ENCODE results near the gene EYA3. TPM values are rescaled to one million over a fixed set of nuclear protein-coding genes. Genes with fewer than 3 reads are reported as not detected.

Gene EYA3
- total RNA-seq, 2 donors from 2014 or later: 27.0 to 28.9 TPM

DNA sequence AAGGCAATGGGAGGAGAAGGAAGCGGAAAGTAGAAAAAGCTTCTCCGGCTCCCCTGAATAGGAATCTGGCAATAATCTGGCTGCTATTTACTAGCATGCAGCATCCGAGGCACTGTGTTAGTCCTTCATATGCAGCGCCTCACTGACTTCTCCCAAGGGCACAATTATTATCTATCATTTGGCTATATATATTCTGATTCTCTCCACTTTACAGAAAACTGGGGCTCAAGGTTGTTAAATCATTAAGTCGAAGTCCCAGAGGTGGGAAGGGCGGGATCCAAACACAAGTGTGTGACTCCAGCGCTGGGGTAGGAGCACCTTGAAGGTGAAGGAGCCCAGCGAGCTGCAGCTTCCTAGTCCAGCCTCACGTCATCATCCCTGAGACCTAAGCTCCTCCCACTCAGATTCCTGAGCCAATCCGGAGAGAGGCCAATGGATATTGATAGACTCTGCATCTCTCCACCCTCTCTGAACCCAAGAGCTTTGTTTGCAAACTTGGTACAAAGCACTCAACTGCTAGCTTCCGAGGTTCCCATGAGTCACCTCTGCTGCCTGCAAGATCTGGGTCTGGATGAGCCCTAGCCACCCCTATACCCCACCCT is 16.6 kb upstream of the EYA3 start:
- no peak overlapping the region for H3K27ac Mint-ChIP-seq
- ATAC-seq (replicated peaks in 1 of 2) (no peak), DNase-seq (no peak)
- H3K9me3 Mint-ChIP-seq: no peaks in the 10 kb centered on the region
- no peaks in the 10 kb centered on the region for H3K36me3 Mint-ChIP-seq (ENCODE audit: insufficient read depth in 2 of 2)
- no peaks in the 10 kb centered on the region for H3K4me1 Mint-ChIP-seq (ENCODE audit: low read depth)
- peaks cover 19% of the 10 kb centered on the region for H3K27me3 Mint-ChIP-seq (ENCODE audit: low read depth)
- H3K4me3 Mint-ChIP-seq: no peak overlapping the region

DNA sequence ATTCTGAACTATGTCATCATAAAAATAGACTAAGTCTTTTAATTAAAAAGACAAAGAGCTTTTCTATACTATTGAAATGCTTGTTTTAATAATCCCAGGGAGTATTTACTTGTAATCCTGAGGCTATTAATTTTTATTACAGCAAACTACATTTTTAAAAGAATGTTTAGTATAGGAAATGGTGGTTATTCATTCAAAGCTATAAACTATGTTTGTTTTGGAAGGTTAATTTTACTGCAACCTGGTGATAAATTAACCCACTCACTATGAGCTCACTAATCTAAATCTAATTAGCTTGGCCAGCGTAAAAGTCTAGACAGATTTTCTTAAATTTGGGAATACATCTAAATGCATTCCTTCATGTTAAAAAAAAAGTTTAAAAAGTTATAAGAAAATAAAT is 13.8 kb upstream of the EYA3 start:
- DNase-seq (no peak), ATAC-seq (replicated peaks in 1 of 2) (no peak)
- H3K9me3 Mint-ChIP-seq: no peaks in the 10 kb centered on the region
- H3K27ac Mint-ChIP-seq: no peak overlapping the region
- H3K27me3 Mint-ChIP-seq (ENCODE audit: low read depth): peaks cover 10% of the 10 kb centered on the region
- H3K4me1 Mint-ChIP-seq (ENCODE audit: low read depth): no peaks in the 10 kb centered on the region
- no peaks in the 10 kb centered on the region for H3K36me3 Mint-ChIP-seq (ENCODE audit: insufficient read depth in 2 of 2)
- H3K4me3 Mint-ChIP-seq: no peak overlapping the region

DNA sequence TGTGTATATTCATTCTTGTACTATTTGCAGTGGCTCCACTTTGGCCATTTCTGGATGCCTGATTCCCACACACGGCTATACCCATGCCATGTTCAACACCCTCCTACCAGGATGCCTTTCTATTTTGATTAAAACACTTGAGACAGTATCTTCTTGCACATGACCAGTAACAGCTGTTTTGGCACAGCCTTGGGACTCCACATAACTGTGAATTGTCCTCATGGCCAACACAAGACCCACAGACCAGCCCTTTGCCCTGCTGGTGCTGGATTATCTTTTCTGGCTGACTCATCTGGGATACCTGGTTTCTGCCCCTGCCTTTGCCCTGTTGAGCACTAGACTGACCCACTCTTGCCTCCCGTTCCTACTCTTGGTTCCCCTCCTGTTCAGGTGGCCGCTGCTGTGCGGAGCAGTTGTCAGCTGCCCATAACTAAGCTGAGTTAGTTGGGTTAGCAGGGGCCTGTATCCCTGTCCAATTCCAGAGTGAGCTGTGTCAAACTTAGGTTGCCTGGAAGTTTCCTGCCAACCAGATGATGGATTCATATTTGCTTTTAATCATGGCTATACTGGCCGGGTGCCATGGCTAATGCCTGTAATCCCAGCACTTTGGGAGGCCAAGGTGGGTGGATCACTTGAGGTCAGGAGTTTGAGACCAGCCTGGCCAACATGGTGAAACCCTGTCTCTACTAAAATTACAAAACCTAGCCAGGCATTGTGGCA is 10.8 kb upstream of the EYA3 start:
- Mint-ChIP-seq H3K4me1 (ENCODE audit: low read depth) (no peaks in the 10 kb centered on the region), H3K36me3 (ENCODE audit: insufficient read depth in 2 of 2) (no peaks in the 10 kb centered on the region), H3K9me3 (no peaks in the 10 kb centered on the region), H3K4me3 (no peak overlapping the region), H3K27ac (no peak overlapping the region), H3K27me3 (ENCODE audit: low read depth) (peaks cover 20% of the 10 kb centered on the region)
- ATAC-seq (replicated peaks in 1 of 2) (no peak), DNase-seq (no peak)

DNA sequence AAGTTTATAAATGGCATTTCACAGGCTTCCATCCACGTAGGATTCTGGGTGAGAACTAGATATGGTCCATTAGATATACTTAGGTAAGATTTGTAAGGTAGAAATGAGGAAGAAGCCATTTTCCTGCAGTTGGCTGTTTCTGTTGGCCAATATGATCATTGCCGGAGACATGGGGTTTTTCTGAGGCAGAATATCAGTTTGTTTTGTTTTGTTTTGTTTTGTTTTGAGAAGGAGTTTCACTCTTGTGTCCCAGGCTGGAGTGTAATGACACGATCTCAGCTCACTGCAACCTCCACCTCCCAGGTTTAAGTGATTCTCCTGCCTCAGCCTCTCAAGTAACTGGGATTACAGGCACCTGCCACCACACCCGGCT is 8.7 kb upstream of the EYA3 start:
- no peaks in the 10 kb centered on the region for H3K4me1 Mint-ChIP-seq (ENCODE audit: low read depth)
- peaks cover 35% of the 10 kb centered on the region for H3K27me3 Mint-ChIP-seq (ENCODE audit: low read depth)
- H3K27ac Mint-ChIP-seq: no peak overlapping the region
- H3K9me3 Mint-ChIP-seq: no peaks in the 10 kb centered on the region
- ATAC-seq (replicated peaks in 1 of 2) (no peak), DNase-seq (no peak)
- H3K4me3 Mint-ChIP-seq: no peak overlapping the region
- no peaks in the 10 kb centered on the region for H3K36me3 Mint-ChIP-seq (ENCODE audit: insufficient read depth in 2 of 2)

DNA sequence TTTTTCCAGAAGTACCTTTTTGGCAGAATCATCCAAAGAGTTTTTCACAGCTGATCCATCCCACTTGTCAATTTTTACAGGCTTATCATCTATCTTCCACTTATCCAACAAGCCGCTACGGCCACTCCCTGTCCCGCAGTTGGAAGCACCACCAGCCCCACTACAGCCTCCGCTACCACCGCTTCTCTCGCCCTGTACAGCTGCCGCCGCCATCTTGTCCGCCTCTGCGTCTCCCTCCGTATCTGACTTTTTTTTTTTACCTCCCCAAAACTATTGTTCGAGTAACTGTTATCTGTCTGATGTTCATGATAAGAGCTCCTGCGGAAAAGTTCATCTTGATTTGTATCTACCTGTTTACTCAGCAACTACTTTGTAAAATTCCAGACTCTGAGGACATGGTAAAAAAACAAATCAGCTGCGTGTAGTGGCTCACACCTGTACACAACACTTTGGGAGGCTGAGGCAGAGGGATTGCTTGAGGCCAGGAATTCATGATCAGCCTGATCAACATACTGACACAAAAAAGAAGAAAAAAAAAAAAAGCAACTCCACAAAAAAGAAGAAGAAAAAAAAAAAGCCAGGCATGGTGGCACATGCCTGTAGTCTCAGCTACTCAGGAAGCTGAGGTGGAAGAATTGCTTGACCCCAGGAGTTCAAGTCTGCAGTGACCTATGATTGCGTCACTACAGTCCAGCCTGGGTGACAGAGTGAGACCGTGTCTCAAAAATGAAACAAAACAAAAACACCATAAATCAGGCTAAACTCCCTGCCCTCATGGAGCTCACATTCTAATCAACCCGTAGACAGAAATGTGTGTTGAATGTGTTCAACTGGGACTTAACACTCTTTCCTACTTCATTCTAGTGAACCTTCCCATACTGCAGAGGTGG is 8.0 kb upstream of the EYA3 start:
- H3K27me3 Mint-ChIP-seq (ENCODE audit: low read depth): peaks cover 35% of the 10 kb centered on the region
- no peaks in the 10 kb centered on the region for H3K9me3 Mint-ChIP-seq
- no peak for DNase-seq
- H3K36me3 Mint-ChIP-seq (ENCODE audit: insufficient read depth in 2 of 2): no peaks in the 10 kb centered on the region
- H3K27ac Mint-ChIP-seq: no peak overlapping the region
- H3K4me3 Mint-ChIP-seq: peak overlapping the region in 1 of 2 donors; percentile 47
- ATAC-seq (replicated peaks in 1 of 2): no peak
- H3K4me1 Mint-ChIP-seq (ENCODE audit: low read depth): no peaks in the 10 kb centered on the region

DNA sequence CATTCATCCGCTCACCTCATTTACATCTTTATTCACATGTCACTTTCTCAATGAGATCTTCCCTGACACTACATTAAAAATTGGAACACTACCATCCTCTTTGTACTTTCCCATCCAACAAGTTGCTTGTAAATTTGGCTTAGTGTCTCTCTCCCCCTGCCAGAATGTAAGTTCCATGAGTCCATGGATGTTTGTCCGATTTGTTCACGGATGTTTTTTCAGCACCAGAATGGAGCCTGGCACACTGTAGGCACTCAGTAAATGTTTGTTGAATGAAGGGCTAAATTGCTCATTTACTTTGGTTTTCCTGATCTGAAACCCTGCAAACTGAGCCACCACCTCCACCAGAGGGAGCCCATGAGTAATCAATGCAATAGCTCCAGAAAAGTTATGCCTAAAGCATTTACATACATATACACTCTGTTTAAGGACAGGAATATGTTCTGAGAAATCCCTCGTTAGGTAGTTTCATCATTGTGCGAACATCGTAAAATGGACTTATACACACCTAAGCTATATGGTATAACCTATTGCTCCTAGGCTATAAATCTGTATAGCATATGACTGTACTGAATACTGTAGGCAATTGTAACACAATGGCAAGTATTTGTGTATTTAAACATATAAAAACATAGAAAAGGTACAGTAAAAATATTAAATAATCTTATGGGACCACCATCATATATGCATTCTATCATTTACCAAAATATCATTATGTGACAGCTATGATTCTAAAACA is 2.8 kb upstream of the EYA3 start:
- peak; percentile 75 to 86 for DNase-seq
- Mint-ChIP-seq H3K36me3 (ENCODE audit: insufficient read depth in 2 of 2) (peaks cover 1 to 4% of the 10 kb centered on the region in 2 donors), H3K9me3 (no peaks in the 10 kb centered on the region), H3K4me3 (peak overlapping the region in 1 of 2 donors; percentile 61), H3K27ac (no peak overlapping the region), H3K4me1 (ENCODE audit: low read depth) (peaks cover 29% of the 10 kb centered on the region), H3K27me3 (ENCODE audit: low read depth) (peaks cover 28% of the 10 kb centered on the region)
- ATAC-seq (replicated peaks in 1 of 2): no peak

DNA sequence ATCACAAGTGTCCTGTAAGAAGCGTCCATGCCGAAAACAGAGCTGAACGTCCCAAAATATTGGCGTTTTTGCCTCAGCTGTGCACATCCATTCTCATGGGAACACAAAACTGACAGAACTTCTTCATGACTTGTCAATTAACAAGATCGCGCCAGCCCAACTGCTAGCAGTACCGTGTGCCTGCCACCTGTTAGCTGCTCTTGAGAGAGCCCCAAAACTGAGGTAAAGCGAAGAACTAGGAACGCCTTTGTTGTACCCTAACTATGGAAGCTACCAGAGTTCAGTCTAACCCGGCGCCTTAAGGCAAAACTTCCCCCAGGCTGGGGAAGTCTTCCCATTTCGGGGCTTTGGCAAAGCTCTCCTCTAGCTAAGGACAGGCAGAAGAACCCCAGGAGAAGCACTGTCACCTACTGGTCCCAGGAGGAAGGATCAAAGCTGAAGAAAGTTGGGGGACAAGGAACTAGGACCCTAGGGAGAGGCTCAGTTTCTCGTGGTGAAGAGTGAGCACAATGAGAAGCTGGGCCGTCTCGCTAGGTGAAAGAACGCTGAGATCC is 719 bp downstream of the EYA3 start:
- Mint-ChIP-seq H3K9me3 (no peaks in the 10 kb centered on the region), H3K4me3 (peak overlapping the region; percentile 94 to 100), H3K4me1 (ENCODE audit: low read depth) (peaks cover 40% of the 10 kb centered on the region), H3K27me3 (ENCODE audit: low read depth) (peaks cover 3% of the 10 kb centered on the region), H3K27ac (peak overlapping the region; percentile 89), H3K36me3 (ENCODE audit: insufficient read depth in 2 of 2) (peaks cover 1 to 4% of the 10 kb centered on the region in 2 donors)
- ATAC-seq (replicated peaks in 1 of 2) (peak in 1 of 2 donors; percentile 13), DNase-seq (peak; percentile 29 to 33)

DNA sequence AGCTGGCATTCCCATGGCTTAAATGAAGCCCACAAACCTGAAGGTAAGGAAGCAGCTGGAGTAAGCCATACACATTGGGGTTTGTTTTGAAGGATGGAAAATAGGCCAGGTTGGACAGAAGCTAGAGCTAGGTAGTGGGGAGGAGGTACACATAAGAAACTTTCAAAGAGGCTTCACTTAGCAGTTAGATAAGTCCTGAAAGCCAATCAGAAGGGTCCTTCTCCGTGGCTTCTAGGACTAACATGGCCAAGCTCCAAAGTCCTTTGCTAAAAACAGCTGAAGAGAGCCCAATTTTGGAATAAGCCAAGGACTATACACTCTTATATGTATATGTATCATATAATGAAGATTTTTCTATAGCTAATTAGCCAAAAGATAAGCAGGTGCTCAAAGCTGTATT is 1.8 kb downstream of the EYA3 start:
- DNase-seq: no peak
- Mint-ChIP-seq H3K27ac (peak overlapping the region; percentile 89), H3K36me3 (ENCODE audit: insufficient read depth in 2 of 2) (peaks cover 1 to 4% of the 10 kb centered on the region in 2 donors), H3K4me1 (ENCODE audit: low read depth) (peaks cover 40% of the 10 kb centered on the region), H3K9me3 (no peaks in the 10 kb centered on the region), H3K27me3 (ENCODE audit: low read depth) (no peaks in the 10 kb centered on the region), H3K4me3 (peak overlapping the region in 1 of 2 donors; percentile 94)
- no peak for ATAC-seq (replicated peaks in 1 of 2)

DNA sequence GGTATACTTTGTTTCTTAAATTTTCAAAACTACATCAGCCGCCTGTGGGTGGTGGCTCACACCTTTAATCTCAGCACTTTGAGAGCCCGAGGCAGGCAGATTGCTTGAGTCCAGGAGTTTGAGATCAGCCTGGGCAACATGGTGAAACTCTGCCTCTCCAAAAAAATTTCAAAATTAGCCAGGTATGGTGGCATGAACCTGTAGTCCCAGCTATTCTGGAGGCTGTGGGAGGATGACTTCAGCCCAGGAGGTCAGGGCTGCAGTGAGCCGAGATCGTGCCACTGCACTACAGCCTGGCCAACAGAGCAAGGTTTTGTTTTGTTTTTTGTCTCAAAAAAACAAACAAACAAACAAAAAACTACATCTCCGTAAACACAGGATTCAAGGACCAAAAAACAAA is 3.3 kb downstream of the EYA3 start:
- H3K27ac Mint-ChIP-seq: no peak overlapping the region

DNA sequence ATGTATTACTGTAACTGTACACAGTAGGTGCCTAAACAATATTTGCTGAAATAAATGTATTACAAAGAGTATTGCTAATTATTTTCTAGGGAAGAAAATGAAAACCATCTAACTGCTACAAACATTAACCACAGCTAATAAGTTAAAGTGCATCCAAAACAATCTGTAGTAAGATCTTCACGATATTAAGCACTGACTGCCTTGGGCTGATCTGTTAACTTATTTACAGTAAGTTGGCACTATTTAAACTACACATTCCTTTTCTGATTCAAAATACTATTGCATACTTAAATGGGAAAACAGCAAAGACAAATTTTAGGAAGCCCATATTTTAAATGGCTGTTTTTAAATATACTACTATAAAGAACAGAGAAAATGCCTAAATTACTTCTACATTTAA is 4.5 kb downstream of the EYA3 start:
- H3K27me3 Mint-ChIP-seq (ENCODE audit: low read depth): no peaks in the 10 kb centered on the region
- peaks cover 32% of the 10 kb centered on the region for H3K4me1 Mint-ChIP-seq (ENCODE audit: low read depth)
- DNase-seq (no peak), ATAC-seq (replicated peaks in 1 of 2) (no peak)
- no peak overlapping the region for H3K27ac Mint-ChIP-seq
- no peak overlapping the region for H3K4me3 Mint-ChIP-seq
- no peaks in the 10 kb centered on the region for H3K9me3 Mint-ChIP-seq
- peaks cover 1 to 4% of the 10 kb centered on the region in 2 donors for H3K36me3 Mint-ChIP-seq (ENCODE audit: insufficient read depth in 2 of 2)

More for the DNA sequence above, 3.3 kb downstream of the EYA3 start:
- peaks cover 33% of the 10 kb centered on the region for H3K4me1 Mint-ChIP-seq (ENCODE audit: low read depth)
- no peaks in the 10 kb centered on the region for H3K27me3 Mint-ChIP-seq (ENCODE audit: low read depth)
- ATAC-seq (replicated peaks in 1 of 2) (no peak), DNase-seq (no peak)
- H3K4me3 Mint-ChIP-seq: no peak overlapping the region
- peaks cover 1 to 4% of the 10 kb centered on the region in 2 donors for H3K36me3 Mint-ChIP-seq (ENCODE audit: insufficient read depth in 2 of 2)
- no peaks in the 10 kb centered on the region for H3K9me3 Mint-ChIP-seq

DNA sequence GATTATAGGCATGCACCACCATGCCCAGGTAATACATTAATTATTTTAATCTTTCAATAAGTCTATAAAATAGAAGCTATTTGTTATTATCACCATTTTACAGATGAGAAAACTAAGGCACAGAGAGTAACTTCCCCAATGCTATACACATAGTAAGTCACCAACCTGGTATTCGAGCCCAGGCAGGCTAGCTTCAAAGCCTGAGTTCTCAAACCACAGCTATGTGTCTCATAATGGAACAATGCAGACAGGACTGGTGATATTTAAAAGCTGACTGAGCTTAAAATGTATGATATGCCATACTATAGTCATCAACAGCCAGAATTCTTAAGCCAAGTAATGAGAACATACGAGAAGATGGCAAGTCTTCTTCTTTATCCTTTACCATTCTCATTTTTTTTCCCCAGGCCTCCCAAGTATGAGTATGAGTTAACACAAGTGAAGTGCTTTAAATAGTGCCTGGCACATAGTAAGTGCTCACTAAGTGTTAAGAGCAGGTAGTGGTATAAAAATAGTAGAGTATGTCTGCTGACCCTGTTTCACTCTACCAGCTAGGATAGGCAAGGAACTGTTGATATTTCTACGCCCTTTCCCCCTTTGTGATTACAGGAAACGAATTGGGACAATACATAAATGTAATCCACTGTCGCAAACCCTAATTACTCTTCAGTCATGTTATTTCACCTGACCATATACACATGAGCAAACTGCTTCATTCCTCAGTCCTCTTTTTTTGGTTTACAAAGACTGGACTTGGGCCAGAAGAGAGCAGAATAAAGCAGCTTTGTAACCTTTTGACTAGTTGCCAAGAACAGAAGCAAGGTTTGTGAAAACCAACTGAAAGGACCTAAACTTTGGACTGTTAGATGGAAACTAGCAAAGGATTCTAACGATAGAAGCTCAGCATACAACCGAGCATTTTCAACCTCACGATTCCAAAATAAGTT is 9.5 kb downstream of the EYA3 start:
- Mint-ChIP-seq H3K4me3 (no peak overlapping the region), H3K36me3 (ENCODE audit: insufficient read depth in 2 of 2) (no peaks in the 10 kb centered on the region), H3K9me3 (no peaks in the 10 kb centered on the region), H3K27me3 (ENCODE audit: low read depth) (no peaks in the 10 kb centered on the region), H3K27ac (no peak overlapping the region), H3K4me1 (ENCODE audit: low read depth) (peaks cover 16% of the 10 kb centered on the region)
- no peak for DNase-seq
- no peak for ATAC-seq (replicated peaks in 1 of 2)

DNA sequence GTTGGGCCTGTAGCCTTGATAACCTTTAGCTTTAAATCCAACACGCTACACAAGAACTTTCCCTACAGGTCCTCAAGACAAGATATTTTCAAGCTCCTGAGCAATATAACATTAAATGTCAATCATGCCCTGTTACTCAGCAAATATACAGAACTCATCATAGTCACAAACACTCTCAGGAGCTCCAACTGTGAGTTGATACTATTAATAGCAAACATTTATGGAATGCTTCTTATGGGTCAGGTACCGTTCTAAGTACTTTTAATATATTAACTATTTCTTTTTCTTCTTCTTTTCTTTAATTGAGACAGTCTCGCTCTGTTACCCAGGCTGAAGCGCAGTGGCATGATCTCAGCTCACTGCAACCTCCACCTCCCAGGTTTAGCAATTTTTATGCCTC is 10.1 kb downstream of the EYA3 start:
- H3K9me3 Mint-ChIP-seq: no peaks in the 10 kb centered on the region
- H3K4me1 Mint-ChIP-seq (ENCODE audit: low read depth): peaks cover 16% of the 10 kb centered on the region
- DNase-seq: no peak
- H3K27ac Mint-ChIP-seq: no peak overlapping the region
- no peak for ATAC-seq (replicated peaks in 1 of 2)
- no peak overlapping the region for H3K4me3 Mint-ChIP-seq
- no peaks in the 10 kb centered on the region for H3K36me3 Mint-ChIP-seq (ENCODE audit: insufficient read depth in 2 of 2)
- no peaks in the 10 kb centered on the region for H3K27me3 Mint-ChIP-seq (ENCODE audit: low read depth)
